A673 (cell line): ENCODE measurements around the gene SPECC1. TPM values are rescaled to one million over a fixed set of nuclear protein-coding genes. Genes with fewer than 3 reads are reported as not detected.
"Not testable (repeated sequence)": the region's sequence is repeated elsewhere in the genome, so short reads cannot be mapped to it uniquely, and the experiment has no call there.

Source experiments
- BruUV-seq: library from RNA; stranded (reverse); fragments of 400-500 nt; replicated peaks from 2 replicates; lab custom pipeline; 2021; lab: Mats Ljungman, UMichigan
- CTCF ChIA-PET: fragments of 300-600 bp; sonication (Branson Sonifier 250); formaldehyde crosslinking; loops from one replicate; lab custom pipeline; 2022; ENCODE audit warnings: antibody characterized with exemption; lab: Charles Lee
- POLR2A ChIA-PET: fragments of 300-600 bp; sonication (Branson Sonifier 250); formaldehyde crosslinking; loops from one replicate; lab custom pipeline; 2022; ENCODE audit warnings: antibody characterized with exemption; ENCODE audit not compliant: low non-redundant PET; lab: Charles Lee
- DNase-seq: peaks from one replicate; pipeline ENCODE4 v3.0.0-alpha.2; 2015; ENCODE audit warnings: low spot score
- H3K27ac ChIP-seq: fragments of 200-600 bp; sonication (generic); 2 replicates; pipeline ENCODE4 v1.5.1; 2016; ENCODE audit warnings: mixed run types, low read depth, mild to moderate bottlenecking, mixed read lengths, antibody characterized with exemption, low read length; ENCODE audit not compliant: poor library complexity, severe bottlenecking
- H3K27me3 ChIP-seq: fragments of 200-600 bp; sonication (generic); replicated peaks from 2 replicates; pipeline ENCODE4 v1.6.1; 2017; ENCODE audit warnings: mixed run types, low read depth, mild to moderate bottlenecking, mixed read lengths, antibody characterized with exemption, low read length; ENCODE audit not compliant: insufficient read depth, poor library complexity
- H3K36me3 ChIP-seq: fragments of 200-600 bp; sonication (generic); 2 replicates; pipeline ENCODE4 v1.6.1; 2016; ENCODE audit warnings: mixed run types, mild to moderate bottlenecking, mixed read lengths, antibody characterized with exemption, low read length; ENCODE audit not compliant: insufficient read depth, poor library complexity, severe bottlenecking
- H3K4me1 ChIP-seq: fragments of 200-600 bp; sonication (generic); 2 replicates; pipeline ENCODE4 v1.6.1; 2017; ENCODE audit warnings: mixed run types, mild to moderate bottlenecking, mixed read lengths, antibody characterized with exemption, low read length; ENCODE audit not compliant: insufficient read depth, poor library complexity, severe bottlenecking
- H3K4me3 ChIP-seq: fragments of 200-600 bp; sonication (generic); 2 replicates; pipeline ENCODE4 v1.5.1; 2016; ENCODE audit warnings: low read depth, mixed run types, mild to moderate bottlenecking, mixed read lengths, low read length; ENCODE audit not compliant: poor library complexity, severe bottlenecking
- H3K9me3 ChIP-seq: fragments of 200-600 bp; sonication (generic); 2 replicates; pipeline ENCODE4 v1.6.1; 2016; ENCODE audit warnings: mixed run types, low read depth, mild to moderate bottlenecking, mixed read lengths, antibody characterized with exemption, low read length; ENCODE audit not compliant: poor library complexity, severe bottlenecking
- CTCF ChIP-seq: fragments of 300-800, 200-600 bp; sonication (generic); conservative IDR thresholded peaks from 2 replicates; pipeline ENCODE4 v1.5.1; 2017; ENCODE audit warnings: low read depth, mild to moderate bottlenecking, antibody characterized with exemption, low read length, moderate library complexity, mixed read lengths
- EZH2 ChIP-seq: fragments of 200-600 bp; sonication (generic); IDR thresholded peaks from 2 replicates; pipeline ENCODE4 v1.6.1; 2017; ENCODE audit warnings: borderline replicate concordance, low read depth, mild to moderate bottlenecking, mixed read lengths, antibody characterized with exemption, low read length; ENCODE audit not compliant: poor library complexity, severe bottlenecking
- intact Hi-C: fragments of 100-400 bp; cut with micrococcal nuclease; formaldehyde crosslinking; loops from one replicate; pipeline ENCODE4 v1.10.0; 2022; ENCODE audit not compliant: unreplicated experiment
- total RNA-seq: library from RNA; stranded (reverse); gene quantifications from 2 replicates; pipeline ENCODE4 v1.2.3, GENCODE V29; 2021

The SPECC1 gene
- total RNA-seq, 1 experiment from 2014 or later = 5.8 TPM

DNA sequence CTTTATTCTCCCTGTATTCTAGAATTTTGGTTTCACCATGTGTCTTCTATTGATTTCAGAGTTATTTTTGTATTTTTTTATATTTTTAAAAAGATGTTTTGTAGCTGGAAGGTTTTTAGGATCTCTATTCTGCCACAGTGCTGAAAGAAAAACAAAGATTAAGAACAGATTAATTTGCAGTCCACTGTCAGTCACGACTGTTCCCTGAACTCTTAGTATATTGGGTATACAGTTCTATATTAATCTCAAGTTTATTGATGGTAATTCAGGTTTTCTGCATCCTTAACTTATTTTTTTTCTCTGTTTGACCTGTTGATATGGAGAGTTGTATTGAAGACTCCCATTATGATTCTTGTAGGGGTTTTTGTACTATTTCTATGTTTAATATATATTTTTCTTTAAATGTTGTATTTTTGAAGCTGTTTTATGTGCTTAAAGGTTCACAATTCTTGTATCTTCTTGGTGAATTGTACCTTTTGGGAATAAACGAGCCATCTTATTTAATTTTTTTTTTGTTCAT is 2.9 kb downstream of the SPECC1 start:
- Histone ChIP-seq H3K27ac (no peak overlapping the region), H3K4me3 (no peak overlapping the region), H3K27me3 (peaks cover 46% of the 10 kb centered on the region), H3K36me3 (no peaks in the 10 kb centered on the region), H3K4me1 (peaks cover 5% of the 10 kb centered on the region), H3K9me3 (no peaks in the 10 kb centered on the region)
- no TSS peak for BruUV-seq
- TF ChIP-seq EZH2 (no peak), CTCF (no peak)
- ChIA-PET POLR2A (interaction anchor here (0.6 kb wide), 1 partner anchor 19 kb away, joined by 3 read pairs; no protein-coding TSS in a partner anchor), CTCF (no interaction called here)
- intact Hi-C loops = no loop called here
- no peak for DNase-seq

GRCh38 chr17:20016475-20016992 is 7.4 kb downstream of the SPECC1 start:
- CTCF ChIA-PET, intact Hi-C loops: not testable (repeated sequence)

GRCh38 chr17:20022701-20023100 is 13.5 kb downstream of the SPECC1 start:
- BruUV-seq = no TSS peak
- POLR2A ChIA-PET = no interaction called here
- Histone ChIP-seq H3K4me3 (no peak overlapping the region), H3K9me3 (no peaks in the 10 kb centered on the region), H3K36me3 (no peaks in the 10 kb centered on the region), H3K27me3 (peaks cover 7% of the 10 kb centered on the region), H3K27ac (no peak overlapping the region), H3K4me1 (no peaks in the 10 kb centered on the region)
- TF ChIP-seq EZH2 (no peak), CTCF (no peak)
- CTCF ChIA-PET = no interaction called here
- intact Hi-C loops = no loop called here
- DNase-seq = no peak

More at GRCh38 chr17:20016475-20016992, 7.4 kb downstream of the SPECC1 start:
- DNase-seq, H3K36me3 ChIP-seq, H3K27ac ChIP-seq, BruUV-seq, H3K4me1 ChIP-seq, H3K4me3 ChIP-seq, POLR2A ChIA-PET, H3K9me3 ChIP-seq: not testable (repeated sequence)
- H3K27me3 ChIP-seq = peaks cover 18% of the 10 kb centered on the region

GRCh38 chr17:20026960-20027359 is 17.8 kb downstream of the SPECC1 start:
- no TSS peak for BruUV-seq
- POLR2A ChIA-PET = no interaction called here

More at GRCh38 chr17:20026960-20027359, 17.8 kb downstream of the SPECC1 start:
- no peak overlapping the region for H3K4me3 ChIP-seq
- CTCF ChIA-PET = no interaction called here
- no peaks in the 10 kb centered on the region for H3K9me3 ChIP-seq
- no peaks in the 10 kb centered on the region for H3K36me3 ChIP-seq
- TF ChIP-seq EZH2 = no peak
- H3K27ac ChIP-seq = no peak overlapping the region
- intact Hi-C loops = no loop called here
- DNase-seq = no peak
- no peaks in the 10 kb centered on the region for H3K4me1 ChIP-seq
- peaks cover 9% of the 10 kb centered on the region for H3K27me3 ChIP-seq
